ENCODE measurements around the gene SEMA6A.

DNA sequence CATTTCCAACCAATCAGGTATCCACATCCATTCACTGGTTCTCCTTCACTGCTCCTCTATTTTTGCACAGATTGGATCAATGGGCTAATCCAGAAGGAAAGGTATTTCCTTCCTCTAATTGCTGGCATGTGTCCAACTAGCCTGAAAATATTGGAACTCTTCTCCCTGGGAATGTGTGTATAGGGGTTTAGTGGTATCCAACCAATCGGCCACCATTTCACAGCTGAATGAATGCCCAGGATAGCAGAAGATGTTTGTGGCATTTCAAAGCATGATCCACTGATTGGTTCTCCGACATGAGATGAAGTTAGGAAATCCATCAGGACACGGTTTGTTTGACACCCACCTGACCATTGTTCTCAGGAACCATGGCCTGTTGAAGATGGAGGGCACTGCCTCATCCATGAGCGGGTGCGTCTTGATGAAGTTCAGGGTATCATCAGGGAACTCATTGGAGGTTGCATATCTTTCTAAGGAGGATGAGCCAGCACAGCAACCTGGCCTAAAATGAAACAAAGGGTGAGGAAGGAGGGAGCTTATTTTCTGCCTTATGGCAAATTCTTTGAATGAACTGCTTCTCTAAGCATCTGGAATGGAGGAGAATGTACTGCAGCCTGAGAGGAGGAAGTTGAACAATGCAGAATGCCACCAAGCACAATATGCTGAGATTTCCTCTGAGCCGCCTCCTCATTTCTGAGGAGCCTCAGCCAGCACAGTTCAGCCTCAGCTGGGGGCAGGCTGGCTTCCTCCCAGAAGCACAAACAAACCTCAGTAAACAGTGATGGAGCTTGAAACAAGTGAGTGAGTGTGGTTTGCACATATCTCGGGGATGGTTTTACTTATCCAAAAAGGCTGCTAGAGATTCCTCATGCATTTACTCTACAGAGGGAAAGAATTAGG is 94.6 kb downstream of the SEMA6A start:
- TF ChIP-seq POLR2AphosphoS5 (IDR thresholded peaks at IDR 0.05; ENCODE audit: low read depth, low read length) = no peak
- TF ChIP-seq, protein P1, sequence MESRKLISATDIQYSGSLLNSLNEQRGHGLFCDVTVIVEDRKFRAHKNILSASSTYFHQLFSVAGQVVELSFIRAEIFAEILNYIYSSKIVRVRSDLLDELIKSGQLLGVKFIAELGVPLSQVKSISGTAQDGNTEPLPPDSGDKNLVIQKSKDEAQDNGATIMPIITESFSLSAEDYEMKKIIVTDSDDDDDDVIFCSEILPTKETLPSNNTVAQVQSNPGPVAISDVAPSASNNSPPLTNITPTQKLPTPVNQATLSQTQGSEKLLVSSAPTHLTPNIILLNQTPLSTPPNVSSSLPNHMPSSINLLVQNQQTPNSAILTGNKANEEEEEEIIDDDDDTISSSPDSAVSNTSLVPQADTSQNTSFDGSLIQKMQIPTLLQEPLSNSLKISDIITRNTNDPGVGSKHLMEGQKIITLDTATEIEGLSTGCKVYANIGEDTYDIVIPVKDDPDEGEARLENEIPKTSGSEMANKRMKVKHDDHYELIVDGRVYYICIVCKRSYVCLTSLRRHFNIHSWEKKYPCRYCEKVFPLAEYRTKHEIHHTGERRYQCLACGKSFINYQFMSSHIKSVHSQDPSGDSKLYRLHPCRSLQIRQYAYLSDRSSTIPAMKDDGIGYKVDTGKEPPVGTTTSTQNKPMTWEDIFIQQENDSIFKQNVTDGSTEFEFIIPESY (IDR thresholded peaks at IDR 0.05; ENCODE audit: borderline replicate concordance, low read depth) = no peak
- no peak for TF ChIP-seq RAD21 (IDR thresholded peaks at IDR 0.05; ENCODE audit: low read length)
